Stimulated activated CD8-positive, alpha-beta memory T cell treated with anti-CD3 and anti-CD28 coated beads, Interleukin-4, amount 100 ng/mL, for 1 hour (primary cell): Measurements from ENCODE around the gene ASIC1.

Experiments used
- DNase-seq, 2 donors: peaks; one replicate each; pipeline ENCODE4 v3.0.0-alpha.2; 2020; ENCODE audit warnings: low read depth in 2 of 2, low spot score in 1 of 2

ASIC1 gene

GRCh38 chr12:50060120-50060468, 2.7 kb downstream of the ASIC1 start:
- no peak for DNase-seq

GRCh38 chr12:50061171-50061570, 3.8 kb downstream of the ASIC1 start:
- no peak for DNase-seq

GRCh38 chr12:50061946-50062686, 4.7 kb downstream of the ASIC1 start:
- no peak for DNase-seq

GRCh38 chr12:50062728-50063460, 5.5 kb downstream of the ASIC1 start:
- no peak for DNase-seq

- no peak for DNase-seq
These were observed 8.4 kb downstream of the ASIC1 start for GRCh38 chr12:50065726-50066310.

- no peak for DNase-seq
These were observed 9.0 kb downstream of the ASIC1 start for GRCh38 chr12:50066402-50066801.

- DNase-seq: no peak
These were observed 11.7 kb downstream of the ASIC1 start for GRCh38 chr12:50069069-50069468.

GRCh38 chr12:50069539-50069938, 12.1 kb downstream of the ASIC1 start:
- DNase-seq: no peak

GRCh38 chr12:50070314-50071060, 13.1 kb downstream of the ASIC1 start:
- peak; percentile 39 to 48 for DNase-seq

- DNase-seq: no peak
These were observed 15.0 kb downstream of the ASIC1 start for GRCh38 chr12:50072198-50072907.

GRCh38 chr12:50073206-50073605, 15.8 kb downstream of the ASIC1 start:
- DNase-seq: no peak

GRCh38 chr12:50073712-50074111, 16.3 kb downstream of the ASIC1 start:
- no peak for DNase-seq

GRCh38 chr12:50074936-50075807, 17.8 kb downstream of the ASIC1 start:
- peak; percentile 59 to 60 for DNase-seq

GRCh38 chr12:50075808-50076170, 18.4 kb downstream of the ASIC1 start:
- no peak for DNase-seq

- DNase-seq: no peak
These were observed 19.7 kb downstream of the ASIC1 start for GRCh38 chr12:50077099-50077498.

GRCh38 chr12:50078281-50078680, 20.9 kb downstream of the ASIC1 start:
- DNase-seq: no peak

- DNase-seq: no peak
These were observed 22.4 kb downstream of the ASIC1 start for GRCh38 chr12:50079771-50080170.

- no peak for DNase-seq
These were observed 23.9 kb downstream of the ASIC1 start for GRCh38 chr12:50081096-50081808.

GRCh38 chr12:50082644-50083043, 25.2 kb downstream of the ASIC1 start:
- DNase-seq: no peak
